ENCODE data around the gene MRPL38.
"Not testable (repeated sequence)": the region's sequence is repeated elsewhere in the genome, so short reads cannot be mapped to it uniquely, and the experiment has no call there.

MRPL38 gene

DNA sequence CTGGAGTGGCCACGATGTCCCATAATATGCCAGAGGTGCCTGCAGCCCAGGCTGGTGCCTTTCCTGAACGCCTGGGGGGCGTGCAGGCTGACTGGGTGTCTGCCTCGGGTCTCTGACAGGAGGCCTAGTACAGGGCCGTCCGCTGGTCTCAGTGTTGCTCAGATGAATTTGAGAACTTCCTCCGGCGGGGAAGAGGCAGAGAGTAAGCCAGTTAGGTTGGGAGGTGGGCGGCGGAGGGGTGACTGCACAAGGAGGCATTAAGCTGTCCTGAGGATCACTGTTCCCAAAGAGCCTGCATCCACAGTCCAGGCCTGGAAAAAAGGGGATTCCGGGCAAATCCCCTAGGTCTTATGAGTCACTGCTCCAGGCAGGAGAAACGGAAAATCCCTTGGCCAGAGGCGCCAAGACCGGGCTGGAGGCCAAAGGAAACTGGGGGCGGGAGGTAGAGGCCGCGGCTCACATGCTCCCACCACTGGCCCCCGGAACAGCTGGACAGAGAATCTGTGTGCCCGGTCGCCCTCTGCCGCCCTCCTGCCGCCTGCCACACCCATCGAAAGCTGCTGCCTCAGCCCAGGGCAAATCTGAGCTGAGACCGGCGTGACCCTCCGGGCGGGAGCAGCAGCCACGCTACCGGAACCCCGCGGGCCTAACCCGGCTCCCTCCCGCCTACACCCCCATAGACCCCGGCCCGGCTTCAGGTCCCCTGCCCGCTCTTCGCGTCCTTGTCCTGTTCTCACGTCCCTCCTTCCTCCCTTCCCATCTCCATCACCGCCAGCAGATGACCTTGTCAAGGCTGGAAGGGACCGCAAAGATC lies 27.5 kb downstream of the MRPL38 start:
- DNase-seq (ENCODE audit: extremely low read depth in 1 of 2, low read depth in 1 of 2) = no peak

GRCh38 chr17:75876190-75876937 lies 28.3 kb downstream of the MRPL38 start:
- peak; percentile 62 to 64 for DNase-seq (ENCODE audit: extremely low read depth in 1 of 2, low read depth in 1 of 2)

DNA sequence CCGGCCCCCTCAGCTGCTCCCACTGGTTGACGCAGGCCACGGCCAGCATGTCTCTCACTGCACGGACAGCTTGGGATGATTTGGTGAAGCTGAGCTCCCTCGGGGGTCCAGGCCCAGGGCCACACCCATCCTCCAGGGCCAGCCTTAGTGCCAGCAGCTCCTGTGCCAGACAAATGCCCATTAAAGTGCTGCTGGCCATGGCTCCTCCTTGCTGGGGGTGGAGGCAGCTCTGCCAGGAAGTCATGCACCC lies 28.8 kb downstream of the MRPL38 start:
- no peak for DNase-seq (ENCODE audit: extremely low read depth in 1 of 2, low read depth in 1 of 2)

DNA sequence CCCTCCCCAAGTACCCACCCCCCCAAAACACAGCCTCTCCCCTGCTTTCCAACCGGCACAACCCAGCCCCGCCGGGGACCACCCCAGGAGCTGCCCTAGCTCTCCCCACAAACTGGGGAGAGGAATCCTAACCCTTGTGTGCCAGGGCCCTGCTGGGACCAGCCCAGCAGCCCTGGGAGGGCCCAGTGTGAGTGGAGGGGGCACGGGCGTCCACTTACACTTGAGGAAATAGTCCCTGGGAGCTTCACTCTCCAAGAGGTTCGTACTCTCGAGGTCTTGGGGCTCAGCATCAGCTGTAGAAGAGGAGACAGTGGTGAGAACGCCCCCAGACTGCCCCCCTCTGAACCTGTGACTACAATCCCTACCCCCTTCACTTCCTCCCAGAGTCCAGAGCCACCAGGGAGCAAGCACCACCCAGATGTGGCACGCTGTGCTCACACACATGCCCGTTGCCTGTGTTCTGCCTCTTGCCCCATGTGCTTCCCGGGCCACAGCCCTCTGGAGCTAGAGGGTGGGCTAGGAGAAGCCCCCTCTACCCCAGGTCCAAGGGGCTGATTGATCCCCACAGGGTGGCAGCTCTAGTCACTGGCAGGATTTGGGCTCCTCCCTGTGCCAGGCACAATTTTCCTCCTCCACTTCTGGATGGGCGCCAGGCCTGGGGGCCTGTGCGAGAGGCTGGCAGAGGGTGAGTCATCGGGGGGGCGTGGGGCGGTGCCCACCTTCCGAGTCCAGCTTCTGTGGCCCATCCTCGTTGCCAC lies 29.3 kb downstream of the MRPL38 start:
- DNase-seq (ENCODE audit: extremely low read depth in 1 of 2, low read depth in 1 of 2) = no peak

- DNase-seq (ENCODE audit: extremely low read depth in 1 of 2, low read depth in 1 of 2) = no peak
Measured at GRCh38 chr17:75874323-75875181, 30.1 kb downstream of the MRPL38 start.

DNA sequence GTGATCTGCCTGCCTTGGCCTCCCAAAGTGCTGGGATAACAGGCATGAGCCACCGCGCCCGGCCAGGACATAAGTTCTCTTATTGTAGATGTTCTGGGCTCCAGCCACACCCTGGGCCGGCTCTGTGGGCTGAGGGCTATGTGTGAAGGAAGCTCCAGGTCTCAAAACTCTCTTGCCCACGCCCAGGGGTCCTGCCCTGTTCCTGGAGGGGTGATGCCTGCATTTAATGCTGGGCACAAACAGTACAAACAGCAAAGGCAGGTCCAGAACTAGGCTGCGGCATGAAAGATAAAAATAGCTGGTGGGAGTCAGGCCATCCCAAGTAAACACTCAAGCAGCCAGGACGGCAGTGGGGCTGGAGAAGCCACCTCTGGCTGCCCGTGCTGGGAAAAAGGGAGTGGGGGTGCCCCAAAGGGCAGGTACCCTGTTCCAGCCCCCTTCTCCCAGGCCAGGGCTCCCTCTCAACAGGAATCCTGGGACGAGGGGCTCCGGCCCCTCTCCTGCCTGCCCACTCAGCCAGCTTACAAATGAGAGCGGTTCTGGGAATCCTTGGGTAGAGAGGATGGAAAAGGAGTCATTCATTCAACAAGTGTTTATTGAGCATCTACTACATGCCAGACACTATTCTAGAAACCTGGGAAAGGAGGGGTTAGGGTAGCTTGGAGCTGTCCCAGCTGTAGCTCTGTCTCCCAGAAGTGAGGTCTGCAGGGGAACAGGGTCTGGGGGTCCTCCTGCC lies 30.9 kb downstream of the MRPL38 start:
- DNase-seq (ENCODE audit: extremely low read depth in 1 of 2, low read depth in 1 of 2) = no peak

DNA sequence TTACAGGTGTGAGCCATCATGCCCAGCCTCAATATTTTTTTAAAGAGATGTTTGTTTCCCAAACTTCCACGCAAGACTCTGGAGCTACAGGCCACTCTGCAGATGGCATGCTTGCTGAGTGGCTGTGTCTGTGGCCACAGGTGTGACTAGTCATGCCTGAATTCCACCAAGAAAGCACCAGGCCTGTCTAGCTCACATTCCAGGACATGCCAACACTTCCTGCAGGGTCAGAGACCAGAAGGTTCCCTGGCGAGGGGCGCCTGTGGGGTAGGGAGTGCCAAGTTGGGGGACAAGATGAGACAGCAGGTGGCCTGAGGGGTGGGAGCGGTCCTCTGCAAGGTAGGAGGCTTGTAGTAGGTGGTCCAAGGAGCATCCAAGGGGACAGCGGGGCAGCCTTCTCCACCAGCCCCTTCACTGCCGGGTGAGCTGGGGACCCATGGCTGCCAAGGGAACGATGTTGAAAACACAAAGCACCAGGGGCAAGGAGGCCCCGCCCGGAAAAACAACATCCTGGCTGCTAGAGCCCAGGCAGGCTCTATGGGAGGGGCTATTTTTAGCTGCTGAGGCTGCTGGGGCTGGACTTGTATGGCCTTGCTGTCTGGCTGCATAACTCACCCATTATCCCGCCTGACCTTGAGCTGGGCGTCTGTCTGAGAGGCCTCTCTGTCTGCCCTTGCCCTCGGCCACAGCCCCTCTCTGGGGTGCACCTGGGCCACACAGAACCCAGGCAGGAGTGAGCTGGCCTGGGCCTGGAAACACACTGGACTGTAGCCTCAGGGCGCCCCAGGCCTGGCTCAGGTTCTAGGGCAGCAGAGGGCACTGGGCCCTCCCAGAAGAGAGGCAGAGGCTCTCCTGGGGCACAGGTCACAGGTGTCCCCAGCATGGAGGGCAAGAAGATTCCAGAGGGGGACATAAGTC lies 32.0 kb downstream of the MRPL38 start:
- DNase-seq (ENCODE audit: extremely low read depth in 1 of 2, low read depth in 1 of 2) = peak in 1 of 2 donors; percentile 42

DNA sequence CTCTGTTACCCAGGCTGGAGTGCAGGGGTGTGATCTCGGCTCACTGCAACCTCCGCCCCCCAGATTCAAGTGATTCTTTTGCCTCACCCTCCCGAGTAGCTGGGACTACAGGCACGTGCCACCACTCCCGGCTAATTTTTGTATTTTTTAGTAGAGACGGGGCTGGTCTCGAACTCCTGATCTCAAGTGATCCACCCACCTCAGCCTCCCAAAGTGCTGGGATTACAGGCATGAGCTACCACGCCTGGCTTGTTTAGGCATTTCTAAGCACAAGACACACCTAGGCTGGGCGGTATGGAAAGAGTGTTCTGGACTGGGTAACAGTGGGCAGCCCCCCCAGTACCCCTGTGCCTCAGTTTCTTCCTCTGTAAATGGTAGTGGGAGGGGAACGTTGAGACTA lies 34.5 kb downstream of the MRPL38 start:
- DNase-seq (ENCODE audit: extremely low read depth in 1 of 2, low read depth in 1 of 2) = not testable (repeated sequence)

- DNase-seq (ENCODE audit: extremely low read depth in 1 of 2, low read depth in 1 of 2) = no peak
Measured at GRCh38 chr17:75869282-75870141, 35.2 kb downstream of the MRPL38 start.

GRCh38 chr17:75868730-75869281 lies 35.9 kb downstream of the MRPL38 start:
- not testable (repeated sequence) for DNase-seq (ENCODE audit: extremely low read depth in 1 of 2, low read depth in 1 of 2)

GRCh38 chr17:75865404-75866188 lies 39.1 kb downstream of the MRPL38 start:
- not testable (repeated sequence) for DNase-seq (ENCODE audit: extremely low read depth in 1 of 2, low read depth in 1 of 2)

GRCh38 chr17:75864887-75865286 lies 39.8 kb downstream of the MRPL38 start:
- DNase-seq (ENCODE audit: extremely low read depth in 1 of 2, low read depth in 1 of 2) = not testable (repeated sequence)

DNA sequence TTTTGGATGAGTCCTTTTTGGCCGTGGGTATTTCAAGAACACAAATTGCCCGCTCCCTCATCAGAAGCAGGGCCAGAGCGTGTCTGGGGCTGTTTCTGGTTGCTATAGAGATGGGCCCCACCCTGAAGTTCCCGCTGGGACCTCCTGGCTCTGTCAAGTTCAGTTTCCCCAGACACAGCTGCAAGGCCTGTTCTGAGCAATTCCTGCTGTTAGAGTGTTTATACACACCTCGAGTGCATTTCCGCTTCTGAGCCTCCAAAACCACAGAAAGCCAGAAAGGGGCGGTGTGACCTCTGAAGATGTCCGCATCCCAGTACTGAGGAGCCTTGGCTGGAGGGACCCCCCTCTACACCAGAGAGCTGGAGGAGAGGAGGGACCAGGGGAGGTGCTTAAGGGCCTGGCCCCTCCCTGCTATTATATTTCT lies 40.2 kb downstream of the MRPL38 start:
- no peak for DNase-seq (ENCODE audit: extremely low read depth in 1 of 2, low read depth in 1 of 2)

DNA sequence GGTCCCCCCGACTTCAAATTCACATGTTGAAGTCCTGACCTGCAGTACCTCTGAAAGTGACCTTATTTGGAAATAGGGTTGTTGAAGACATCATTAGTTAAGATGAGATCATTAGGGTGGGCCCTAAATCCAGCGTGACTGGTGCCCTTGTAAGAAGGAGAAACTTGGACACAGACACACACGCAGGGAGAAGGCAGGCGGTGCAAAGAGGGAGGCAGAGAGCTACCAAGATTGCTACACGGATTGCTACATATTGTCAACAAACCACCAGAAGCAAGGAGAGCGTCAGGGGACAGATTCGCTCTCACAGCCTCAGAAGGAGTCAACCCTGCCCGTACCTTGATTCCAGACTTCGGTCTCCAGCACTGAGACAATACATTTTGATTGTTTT lies 42.8 kb downstream of the MRPL38 start:
- DNase-seq (ENCODE audit: extremely low read depth in 1 of 2, low read depth in 1 of 2) = no peak

DNA sequence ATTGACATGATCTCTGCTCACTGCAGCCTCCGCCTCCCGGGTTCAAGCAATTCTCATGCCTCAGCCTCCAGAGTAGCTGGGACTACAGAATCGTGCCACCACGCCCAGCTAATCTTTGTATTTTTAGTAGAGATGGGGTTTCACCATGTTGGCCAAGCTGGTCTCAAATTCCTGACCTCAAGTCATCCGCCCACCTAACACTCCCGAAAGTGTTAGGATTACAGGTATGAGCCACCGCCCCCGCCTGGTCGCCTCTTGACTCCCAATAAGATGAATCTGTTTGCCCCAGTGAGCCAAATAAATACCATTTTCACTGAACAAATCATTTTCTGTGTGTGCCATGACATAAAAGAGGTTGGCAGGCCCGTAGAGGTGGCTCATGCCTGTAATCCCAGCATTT lies 45.3 kb downstream of the MRPL38 start:
- DNase-seq (ENCODE audit: extremely low read depth in 1 of 2, low read depth in 1 of 2) = not testable (repeated sequence)

DNA sequence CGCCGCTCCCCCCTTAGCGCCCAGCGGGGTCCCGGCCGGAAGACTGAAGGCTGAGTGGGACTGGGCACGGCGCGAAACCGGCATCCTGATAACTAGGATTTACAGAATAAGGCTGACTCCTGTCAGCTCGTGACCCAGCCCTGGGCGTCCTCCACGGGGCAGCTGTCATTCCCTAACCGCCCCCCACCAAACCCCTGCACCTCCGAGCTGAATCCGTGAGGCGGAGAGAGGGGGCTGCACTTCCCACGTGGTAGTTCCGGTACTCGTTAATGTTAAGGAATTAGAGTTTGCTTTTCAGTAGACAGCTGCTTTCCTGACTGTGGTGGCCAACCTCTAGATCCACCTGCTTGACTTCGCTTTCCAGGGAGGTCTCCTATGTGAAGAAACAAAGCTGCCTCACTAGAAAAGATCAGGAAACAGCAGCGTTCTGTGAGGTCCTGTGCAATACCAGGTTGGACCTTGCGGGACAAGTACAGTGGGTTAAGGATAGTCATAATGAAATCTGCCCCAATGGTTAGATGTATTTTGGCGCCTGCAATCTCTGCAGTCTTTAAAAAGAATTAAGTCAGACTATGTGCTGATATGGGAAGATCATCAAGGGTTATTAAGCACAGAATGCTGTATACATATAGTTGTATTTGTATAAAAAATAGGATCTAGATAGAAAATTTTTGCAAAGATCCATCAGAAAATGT lies 48.5 kb downstream of the MRPL38 start:
- peak in 1 of 2 donors; percentile 35 for DNase-seq (ENCODE audit: extremely low read depth in 1 of 2, low read depth in 1 of 2)
